HG02623 (cell line): ENCODE data around the gene FXYD2.

Source experiments
- ATAC-seq: cut with Tn5 transposase; IDR thresholded peaks from one replicate; pipeline ENCODE4 v1.9.1; 2021; ENCODE audit warnings: moderate library complexity; ENCODE audit not compliant: unreplicated experiment

Gene FXYD2

DNA sequence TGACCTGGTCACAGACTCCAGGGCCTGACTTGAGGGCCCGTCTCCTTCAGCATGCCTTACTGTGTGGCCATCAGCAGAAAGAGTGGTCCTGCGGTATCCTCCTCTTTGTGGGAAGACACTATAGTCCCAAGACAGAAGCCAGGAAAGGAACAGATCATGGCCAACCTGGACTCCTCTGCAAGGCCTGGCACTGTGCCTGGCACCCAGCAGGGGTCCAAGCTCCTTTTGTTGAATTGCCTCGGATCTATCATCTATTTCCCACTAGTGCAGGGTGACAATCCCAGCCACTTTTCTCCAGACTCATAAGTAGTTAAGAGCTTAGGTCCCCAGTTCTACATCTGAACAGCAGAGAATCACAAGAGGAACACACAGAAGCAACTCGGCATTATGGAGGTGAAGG lies 54.5 kb downstream of the FXYD2 start:
- ATAC-seq: no peak
